ENCODE data around the gene STK31. TPM values are rescaled to one million over a fixed set of nuclear protein-coding genes. Genes with fewer than 3 reads are reported as not detected.
"Not testable (repeated sequence)": the region's sequence is repeated elsewhere in the genome, so short reads cannot be mapped to it uniquely, and the experiment has no call there.

STK31 gene
- total RNA-seq, 1 experiment from 2014 or later = 0.15 TPM

DNA sequence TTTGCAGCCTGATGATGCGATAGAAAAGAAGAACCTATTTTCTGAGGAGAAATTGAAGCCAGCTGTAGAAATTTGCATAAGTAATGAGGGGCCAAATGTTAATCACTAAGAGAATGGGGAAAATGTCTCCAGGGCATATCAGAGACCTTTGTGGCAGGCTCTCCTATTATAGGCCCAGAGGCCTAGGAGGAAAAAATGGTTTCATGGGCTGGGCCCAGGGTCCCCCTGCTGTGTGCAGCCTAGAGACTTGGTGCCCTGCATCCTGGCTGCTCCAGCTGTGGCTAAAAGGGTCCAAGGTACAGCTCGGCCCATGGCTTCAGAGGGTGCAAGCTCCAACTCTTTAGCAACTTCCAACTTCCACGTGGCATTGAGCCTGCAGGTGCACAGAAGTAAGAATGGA, 123.4 kb downstream of the STK31 start:
- DNase-seq = no peak
- no peak overlapping the region for H3K4me3 ChIP-seq (ENCODE audit: low read length)
- no peaks in the 10 kb centered on the region for H4K20me1 ChIP-seq (ENCODE audit: insufficient read depth, low read depth, low read length)
- H3K36me3 ChIP-seq (ENCODE audit: insufficient read depth, low read length) = no peaks in the 10 kb centered on the region
- no peak overlapping the region for H2AFZ ChIP-seq (ENCODE audit: low read length)
- 0 out of 2 replicates have a peak, but pooled peaks cover 3% of the 10 kb centered on the region for H3K9me3 ChIP-seq (ENCODE audit: low read length)
- no peaks in the 10 kb centered on the region for H3K9me2 ChIP-seq (replicated peaks; ENCODE audit: insufficient read depth, low read length)
- H3K79me2 ChIP-seq (ENCODE audit: low read length) = no peaks in the 10 kb centered on the region
- no peak overlapping the region for H3K4me2 ChIP-seq (ENCODE audit: low read depth, low read length, poor library complexity, severe bottlenecking)
- no peaks in the 10 kb centered on the region for H3K27me3 ChIP-seq (ENCODE audit: low read length)
- no peak overlapping the region for H3K27ac ChIP-seq (ENCODE audit: low read length)
- H3K9ac ChIP-seq (ENCODE audit: low read length) = no peak overlapping the region
- no peaks in the 10 kb centered on the region for H3K4me1 ChIP-seq (ENCODE audit: low read length)

DNA sequence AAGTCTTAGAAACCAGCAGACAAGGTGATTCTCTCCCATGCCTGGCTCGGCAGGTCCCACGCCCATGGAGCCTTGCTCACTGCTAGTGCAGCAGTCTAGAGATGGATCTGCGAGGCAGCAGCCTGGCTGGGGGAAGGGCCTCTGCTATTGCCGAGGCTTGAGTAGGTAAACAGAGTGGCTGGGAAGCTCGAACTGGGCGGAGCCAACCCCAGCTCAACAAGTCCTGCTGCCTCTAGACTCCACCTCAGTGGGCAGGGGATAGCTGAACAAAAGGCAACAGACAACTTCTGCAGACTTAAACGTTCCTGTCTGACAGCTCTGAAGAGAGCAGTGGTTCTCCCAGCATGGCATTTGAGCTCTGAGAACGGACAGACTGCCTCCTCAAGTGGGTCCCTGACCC, 134.8 kb downstream of the STK31 start:
- H3K9me3 ChIP-seq (ENCODE audit: low read length); H3K27ac ChIP-seq (ENCODE audit: low read length); H3K9me2 ChIP-seq (replicated peaks; ENCODE audit: insufficient read depth, low read length); H3K79me2 ChIP-seq (ENCODE audit: low read length); H3K4me2 ChIP-seq (ENCODE audit: low read depth, low read length, poor library complexity, severe bottlenecking); H3K9ac ChIP-seq (ENCODE audit: low read length); DNase-seq; H2AFZ ChIP-seq (ENCODE audit: low read length); H3K4me1 ChIP-seq (ENCODE audit: low read length); H3K27me3 ChIP-seq (ENCODE audit: low read length); H4K20me1 ChIP-seq (ENCODE audit: insufficient read depth, low read depth, low read length); H3K4me3 ChIP-seq (ENCODE audit: low read length); H3K36me3 ChIP-seq (ENCODE audit: insufficient read depth, low read length): not testable (repeated sequence)

DNA sequence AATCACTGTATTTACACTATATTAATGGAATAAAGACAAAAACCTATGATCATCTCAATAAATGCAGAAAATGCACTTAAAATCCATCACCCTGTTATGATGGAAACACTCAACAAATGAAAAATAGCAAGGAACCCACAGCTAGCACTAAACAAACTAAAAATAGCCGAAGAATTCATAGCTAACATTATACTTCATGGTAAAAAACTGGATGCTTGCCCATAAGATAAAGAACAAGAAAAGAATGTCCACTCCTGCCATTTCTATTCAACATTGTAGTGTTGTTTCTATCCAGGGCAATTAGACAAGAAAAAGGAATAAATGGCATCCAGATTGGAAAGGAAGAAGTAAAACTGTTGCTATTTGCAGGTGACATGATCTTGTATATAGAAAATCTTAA, 142.1 kb downstream of the STK31 start:
- H3K27me3 ChIP-seq (ENCODE audit: low read length) = no peaks in the 10 kb centered on the region
- H3K9me3 ChIP-seq (ENCODE audit: low read length) = 0 out of 2 replicates have a peak, but pooled peaks cover 2% of the 10 kb centered on the region
- H3K36me3 ChIP-seq (ENCODE audit: insufficient read depth, low read length) = no peaks in the 10 kb centered on the region
- no peak overlapping the region for H3K9ac ChIP-seq (ENCODE audit: low read length)
- no peaks in the 10 kb centered on the region for H3K79me2 ChIP-seq (ENCODE audit: low read length)
- no peak overlapping the region for H3K27ac ChIP-seq (ENCODE audit: low read length)
- H2AFZ ChIP-seq (ENCODE audit: low read length) = no peak overlapping the region
- H3K4me1 ChIP-seq (ENCODE audit: low read length) = no peaks in the 10 kb centered on the region
- no peak overlapping the region for H3K4me3 ChIP-seq (ENCODE audit: low read length)
- no peak overlapping the region for H3K4me2 ChIP-seq (ENCODE audit: low read depth, low read length, poor library complexity, severe bottlenecking)
- no peaks in the 10 kb centered on the region for H3K9me2 ChIP-seq (replicated peaks; ENCODE audit: insufficient read depth, low read length)
- DNase-seq = no peak
- no peaks in the 10 kb centered on the region for H4K20me1 ChIP-seq (ENCODE audit: insufficient read depth, low read depth, low read length)

DNA sequence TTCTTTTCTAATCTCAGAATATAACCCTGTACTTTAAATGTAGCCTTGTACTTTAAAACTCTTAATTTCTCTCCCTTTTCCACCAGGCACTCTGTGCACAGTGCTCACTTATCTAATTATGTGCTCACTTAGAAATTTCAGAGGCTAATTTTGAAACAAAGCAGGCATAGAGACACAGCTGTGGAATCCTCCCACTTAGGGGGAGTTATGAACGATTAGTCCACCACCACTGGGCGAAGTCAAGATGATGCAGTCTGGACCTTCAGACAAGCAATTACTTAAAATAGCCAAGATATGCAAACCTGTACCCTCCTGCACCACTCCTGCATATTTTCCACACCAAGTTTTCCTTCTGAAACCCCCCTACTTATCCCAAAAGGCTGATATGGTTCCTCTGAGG, 143.0 kb downstream of the STK31 start:
- Histone ChIP-seq H3K9me2 (replicated peaks; ENCODE audit: insufficient read depth, low read length) (no peaks in the 10 kb centered on the region), H3K4me2 (ENCODE audit: low read depth, low read length, poor library complexity, severe bottlenecking) (no peak overlapping the region), H3K27ac (ENCODE audit: low read length) (no peak overlapping the region), H3K79me2 (ENCODE audit: low read length) (no peaks in the 10 kb centered on the region), H3K9ac (ENCODE audit: low read length) (no peak overlapping the region), H3K36me3 (ENCODE audit: insufficient read depth, low read length) (no peaks in the 10 kb centered on the region), H3K27me3 (ENCODE audit: low read length) (no peaks in the 10 kb centered on the region), H3K4me3 (ENCODE audit: low read length) (no peak overlapping the region), H3K4me1 (ENCODE audit: low read length) (no peaks in the 10 kb centered on the region), H4K20me1 (ENCODE audit: insufficient read depth, low read depth, low read length) (no peaks in the 10 kb centered on the region), H2AFZ (ENCODE audit: low read length) (no peak overlapping the region), H3K9me3 (ENCODE audit: low read length) (0 out of 2 replicates have a peak, but pooled peaks cover 2% of the 10 kb centered on the region)
- DNase-seq = no peak

DNA sequence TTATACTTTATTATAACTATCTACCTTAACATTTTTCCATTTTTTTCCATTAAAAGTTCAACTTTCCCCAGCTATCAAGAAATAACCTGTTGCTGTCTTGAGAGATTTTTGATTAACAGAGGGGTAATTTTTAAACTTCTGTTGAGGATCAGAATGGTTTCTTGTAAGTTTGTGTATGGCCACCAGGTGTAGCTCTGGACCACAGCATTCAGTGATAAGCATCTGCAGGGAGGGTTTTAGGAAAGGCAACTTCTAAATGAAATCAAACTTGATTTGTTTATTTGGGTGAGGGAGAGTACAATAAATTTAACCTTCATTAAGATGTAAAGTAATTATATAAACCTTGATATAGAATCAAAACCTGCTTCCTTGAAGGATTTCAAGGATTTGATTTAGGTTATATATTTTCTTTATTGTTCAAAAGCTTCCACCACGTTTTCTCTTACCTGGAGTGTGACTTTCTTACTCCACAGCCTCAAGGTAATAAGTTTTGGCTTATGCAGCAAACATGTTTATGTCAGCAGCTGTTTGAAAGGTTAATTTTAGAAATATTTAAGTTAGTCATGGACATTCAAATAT, 153.3 kb downstream of the STK31 start:
- H4K20me1 ChIP-seq (ENCODE audit: insufficient read depth, low read depth, low read length) = no peaks in the 10 kb centered on the region
- H3K36me3 ChIP-seq (ENCODE audit: insufficient read depth, low read length) = no peaks in the 10 kb centered on the region
- no peaks in the 10 kb centered on the region for H3K9me3 ChIP-seq (ENCODE audit: low read length)
- H3K9ac ChIP-seq (ENCODE audit: low read length) = no peak overlapping the region
- no peaks in the 10 kb centered on the region for H3K79me2 ChIP-seq (ENCODE audit: low read length)
- H3K4me3 ChIP-seq (ENCODE audit: low read length) = no peak overlapping the region
- no peaks in the 10 kb centered on the region for H3K27me3 ChIP-seq (ENCODE audit: low read length)
- H3K9me2 ChIP-seq (replicated peaks; ENCODE audit: insufficient read depth, low read length) = no peaks in the 10 kb centered on the region
- peak; percentile 70 for DNase-seq
- no peak overlapping the region for H3K4me2 ChIP-seq (ENCODE audit: low read depth, low read length, poor library complexity, severe bottlenecking)
- no peak overlapping the region for H2AFZ ChIP-seq (ENCODE audit: low read length)
- no peaks in the 10 kb centered on the region for H3K4me1 ChIP-seq (ENCODE audit: low read length)
- H3K27ac ChIP-seq (ENCODE audit: low read length) = no peak overlapping the region

DNA sequence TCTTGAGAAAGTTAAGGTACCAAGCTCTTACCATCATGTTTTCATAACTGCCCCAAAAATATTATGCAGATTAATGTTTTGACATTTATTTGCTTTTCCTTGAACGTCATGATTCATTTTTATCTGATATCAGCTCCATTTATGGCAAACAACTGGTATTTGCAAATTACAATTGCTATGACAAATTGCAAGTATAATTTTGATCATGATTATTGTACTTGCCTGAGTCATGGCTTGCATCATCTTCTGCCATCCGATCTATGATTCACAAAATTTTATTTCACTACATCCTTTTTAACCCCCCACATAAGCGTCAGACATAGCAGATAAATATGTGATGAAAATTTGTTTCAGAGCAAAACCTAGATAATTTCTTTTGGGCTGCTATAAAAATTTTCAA, 155.0 kb downstream of the STK31 start:
- no peak for DNase-seq
- Histone ChIP-seq H3K27me3 (ENCODE audit: low read length) (no peaks in the 10 kb centered on the region), H3K4me2 (ENCODE audit: low read depth, low read length, poor library complexity, severe bottlenecking) (no peak overlapping the region), H4K20me1 (ENCODE audit: insufficient read depth, low read depth, low read length) (no peaks in the 10 kb centered on the region), H3K4me1 (ENCODE audit: low read length) (no peaks in the 10 kb centered on the region), H3K9ac (ENCODE audit: low read length) (no peak overlapping the region), H3K36me3 (ENCODE audit: insufficient read depth, low read length) (no peaks in the 10 kb centered on the region), H2AFZ (ENCODE audit: low read length) (no peak overlapping the region), H3K4me3 (ENCODE audit: low read length) (no peak overlapping the region), H3K9me2 (replicated peaks; ENCODE audit: insufficient read depth, low read length) (no peaks in the 10 kb centered on the region), H3K79me2 (ENCODE audit: low read length) (no peaks in the 10 kb centered on the region), H3K9me3 (ENCODE audit: low read length) (no peaks in the 10 kb centered on the region), H3K27ac (ENCODE audit: low read length) (no peak overlapping the region)

DNA sequence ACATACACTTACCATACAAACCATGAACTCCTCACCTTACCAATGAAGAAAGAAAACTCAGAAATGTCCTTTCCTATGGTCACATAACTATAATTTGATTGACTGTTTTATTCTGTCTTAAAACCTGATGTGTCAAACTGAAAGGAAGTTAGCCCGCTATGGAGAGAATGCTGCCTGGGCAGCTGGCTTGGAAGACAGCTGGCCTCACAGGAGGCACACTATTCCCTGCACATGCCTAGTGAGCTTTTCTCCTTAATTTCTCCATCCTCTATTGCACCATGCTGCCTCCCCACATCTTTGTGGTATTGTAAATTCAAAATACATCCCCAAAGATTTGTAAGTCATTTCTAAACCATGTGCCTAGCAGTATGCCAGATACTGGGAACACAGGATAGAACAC, 163.3 kb downstream of the STK31 start:
- no peak overlapping the region for H3K9ac ChIP-seq (ENCODE audit: low read length)
- H3K9me3 ChIP-seq (ENCODE audit: low read length) = no peaks in the 10 kb centered on the region
- H3K27ac ChIP-seq (ENCODE audit: low read length) = no peak overlapping the region
- H3K79me2 ChIP-seq (ENCODE audit: low read length) = no peaks in the 10 kb centered on the region
- no peak overlapping the region for H3K4me2 ChIP-seq (ENCODE audit: low read depth, low read length, poor library complexity, severe bottlenecking)
- H3K27me3 ChIP-seq (ENCODE audit: low read length) = no peaks in the 10 kb centered on the region
- no peak overlapping the region for H3K4me3 ChIP-seq (ENCODE audit: low read length)
- H3K4me1 ChIP-seq (ENCODE audit: low read length) = no peaks in the 10 kb centered on the region
- H2AFZ ChIP-seq (ENCODE audit: low read length) = no peak overlapping the region
- no peaks in the 10 kb centered on the region for H3K9me2 ChIP-seq (replicated peaks; ENCODE audit: insufficient read depth, low read length)
- H3K36me3 ChIP-seq (ENCODE audit: insufficient read depth, low read length) = no peaks in the 10 kb centered on the region
- DNase-seq = no peak
- H4K20me1 ChIP-seq (ENCODE audit: insufficient read depth, low read depth, low read length) = no peaks in the 10 kb centered on the region

DNA sequence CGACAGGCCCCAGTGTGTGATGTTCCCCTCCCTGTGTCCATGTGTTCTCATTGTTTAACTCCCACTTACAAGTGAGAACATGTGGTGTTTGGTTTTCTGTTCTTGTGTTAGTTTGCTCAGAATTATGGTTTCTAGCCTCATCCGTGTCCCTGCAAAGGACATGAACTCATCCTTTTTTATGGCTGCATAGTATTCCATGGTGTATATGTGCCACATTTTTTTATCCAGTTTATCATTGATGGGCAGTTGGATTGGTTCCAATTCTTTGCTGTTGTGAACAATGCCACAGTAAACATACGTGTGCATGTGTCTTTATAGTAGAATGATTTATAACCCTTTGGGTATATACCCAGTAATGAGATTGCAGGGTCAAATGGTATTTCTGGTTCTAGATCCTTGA, 166.5 kb downstream of the STK31 start:
- not testable (repeated sequence) for H3K9ac ChIP-seq (ENCODE audit: low read length); H3K4me2 ChIP-seq (ENCODE audit: low read depth, low read length, poor library complexity, severe bottlenecking); DNase-seq; H3K27me3 ChIP-seq (ENCODE audit: low read length); H3K9me3 ChIP-seq (ENCODE audit: low read length); H3K4me3 ChIP-seq (ENCODE audit: low read length); H4K20me1 ChIP-seq (ENCODE audit: insufficient read depth, low read depth, low read length); H3K27ac ChIP-seq (ENCODE audit: low read length); H3K9me2 ChIP-seq (replicated peaks; ENCODE audit: insufficient read depth, low read length); H3K36me3 ChIP-seq (ENCODE audit: insufficient read depth, low read length); H3K79me2 ChIP-seq (ENCODE audit: low read length); H3K4me1 ChIP-seq (ENCODE audit: low read length); H2AFZ ChIP-seq (ENCODE audit: low read length)

Data from Karpas-422 (cell line).